Ovary (tissue), 10 donors: ENCODE data around the gene DNMT3A. TPM values are rescaled to one million over a fixed set of nuclear protein-coding genes. Genes with fewer than 3 reads are reported as not detected.

Experiments
- DNase-seq, 5 donors: peaks; one replicate each; pipeline ENCODE4 v3.0.0-alpha.2; 2019 to 2020
- H3K27ac ChIP-seq, 2 donors: fragments of 200-600 bp; one replicate each; pipeline versions ENCODE4 v1.5.1 to v1.8.0; 2019 to 2022
- H3K27me3 ChIP-seq: fragments of 200-600 bp; one replicate; pipeline ENCODE4 v1.8.0; 2022
- H3K36me3 ChIP-seq: fragments of 200-600 bp; sonication (generic); one replicate; pipeline ENCODE4 v1.5.1; 2019
- H3K4me1 ChIP-seq: one replicate; pipeline ENCODE4 v1.8.1; 2013; ENCODE audit warnings: mild to moderate bottlenecking, moderate library complexity; ENCODE audit not compliant: insufficient read depth
- H3K4me3 ChIP-seq: fragments of 200-600 bp; sonication (generic); one replicate; pipeline ENCODE4 v1.5.1; 2017
- H3K9me3 ChIP-seq, 2 donors: fragments of 200-600 bp in 1 of 2; sonication (generic) in 1 of 2; one replicate each; pipeline versions ENCODE4 v1.5.1 to v1.8.1; 2013 to 2019; ENCODE audit warnings: mild to moderate bottlenecking in 1 of 2, moderate library complexity in 1 of 2
- EP300 ChIP-seq: sonication (generic); formaldehyde crosslinking; IDR thresholded peaks from one replicate; pipeline ENCODE4 v1.6.1; 2017; ENCODE audit warnings: antibody characterized with exemption
- POLR2A ChIP-seq: fragments of 450-650 bp; IDR thresholded peaks from one replicate; pipeline ENCODE4 v1.6.1; 2017; ENCODE audit warnings: antibody characterized with exemption, mild to moderate bottlenecking, moderate library complexity
- WGBS, 3 donors: extraction: QIAGEN DNeasy Blood & Tissue Kit in 1 of 3; methylation state at CpG; one replicate each; pipeline versions ENCODE4 v1.1.5 to v1.1.7; 2013 to 2017; 5-methylcytosine and 5-hydroxymethylcytosine counted together
- intact Hi-C, 4 donors: fragments of 100-400 bp; cut with DNase I; formaldehyde crosslinking; loops; one replicate each; pipeline versions ENCODE4 v1.11.0 to v1.15.1; 2022 to 2023
- long read RNA-seq, 3 donors: library from polyadenylated mRNA in 2 of 3; unstranded in 2 of 3; transcript quantifications; one replicate each; pipeline ENCODE4 v2.0.0 and lab custom pipeline, GENCODE V29; 2021 to 2026
- polyA plus RNA-seq, 2 donors: library from polyadenylated mRNA; stranded (reverse); fragments of 200-250 nt in 1 of 2; fragments of 350-450 nt in 1 of 2; fragmentation: Illumina TruSeq in 1 of 2; extraction: RNeasy Lipid Tissue Mini Kit (QIAGEN cat#74804) in 1 of 2; gene quantifications; one replicate each; pipeline ENCODE4 v1.2.3, GENCODE V29; 2013 to 2014
- total RNA-seq, 7 donors: library from RNA; depleted of rRNA in 2 of 7; stranded (reverse); fragments of >200 nt in 2 of 7; fragmentation: NEBNext Ultra II Directional in 3 of 7; extraction: Animal tissue kit (Norgen Biotek cat#: 25700) in 3 of 7; gene quantifications; one replicate each; pipeline versions ENCODE4 v1.1.0 to v1.2.4, GENCODE V29; 2016 to 2023
- TF ChIP-seq, protein P1 (sequence below), 3 donors: fragments of 450-650 bp in 2 of 3; fragments of 200-600 bp in 1 of 3; IDR thresholded peaks; one replicate each; pipeline versions ENCODE4 v1.5.1 to v1.8.0; 2016 to 2022; ENCODE audit warnings: antibody characterized with exemption in 3 of 3, mild to moderate bottlenecking in 1 of 3
- donor health status: DM: no; HTN: no; CAD: no; lungs with moderate emphysema.
- donor health status: DM: no; HTN: no; CAD: no.
- donor health status: Bipolar disorder and iron deficiency.
- donor health status: DM: yes; HTN: yes; CAD: no.
- donor health status: DM: no; HTN: no; CAD: no.
- donor health status: DM: yes; HTN: yes; CAD: no.

The DNMT3A gene
- total RNA-seq: 10 to 100 TPM; 14.3 to 72.7 (median 47.4) TPM
- polyA plus RNA-seq: 10 to 100 TPM; 11.3 to 17.3 TPM
- long read RNA-seq, donor 1, full-length matches to known transcripts: 9 of 59 reads
- long read RNA-seq, donor 1, partial matches to known transcripts: 20 of 59 reads
- long read RNA-seq, donor 1, other reads (novel, unspliced or antisense): 30 of 59 reads
- long read RNA-seq, donor 2, partial matches to known transcripts: 11 of 15 reads
- long read RNA-seq, donor 2, other reads (novel, unspliced or antisense): 0 of 15 reads
- long read RNA-seq, donor 3, full-length matches to known transcripts: 14 of 48 reads
- long read RNA-seq, donor 3, partial matches to known transcripts: 14 of 48 reads
- long read RNA-seq, donor 3, other reads (novel, unspliced or antisense): 20 of 48 reads

DNA sequence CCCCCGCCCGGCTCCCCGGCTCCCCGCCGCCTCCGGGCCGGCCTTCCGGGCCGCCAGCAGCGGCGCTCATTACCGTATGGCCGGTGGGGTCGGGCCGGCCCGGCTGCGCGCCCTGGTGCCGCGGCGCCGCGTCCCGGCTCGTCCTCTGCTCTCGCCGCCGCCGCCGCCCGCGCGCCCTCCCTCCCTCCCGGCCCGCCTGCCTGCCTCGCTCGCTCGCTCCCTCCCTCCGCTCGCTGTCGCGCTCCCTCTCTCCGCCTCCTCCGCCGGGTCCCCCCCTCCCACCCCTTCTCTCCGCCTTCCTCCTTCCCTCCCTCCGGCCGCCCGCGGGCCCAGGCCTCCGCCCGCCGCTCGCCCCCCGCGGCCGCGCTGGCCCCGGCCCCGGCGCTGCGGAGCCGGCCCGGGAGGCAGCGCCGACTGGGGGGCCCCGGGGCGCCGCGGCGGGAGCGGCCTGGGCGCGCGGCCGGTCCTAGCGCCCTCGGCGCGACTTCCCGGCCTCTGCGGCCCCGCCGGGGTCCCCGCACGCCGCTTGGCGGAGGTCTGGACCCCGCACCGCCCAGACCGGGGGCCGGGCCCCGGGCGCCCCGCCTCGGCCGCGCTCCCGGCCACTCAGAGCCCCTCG, at the start of gene DNMT3A:
TSS of gene DNMT3A (minus strand) at position 173 of the 619 bp plus-strand sequence. CDS start 27,941 bp downstream, outside the sequence.
- 0 to 1% (median 1%) methylated on average over 26 to 100 of the region's 100 CpGs for WGBS, 3 donors
- no peaks in the 10 kb centered on the region for H3K27me3 ChIP-seq
- peak within 1 kb of the TSS; percentile 73 for H3K4me3 ChIP-seq
- peaks cover 6% of the 10 kb centered on the region for H3K4me1 ChIP-seq
- intact Hi-C loops: loop anchor here in 1 of 4 donors (10.0 kb wide), 2 partner anchors 57 to 183 kb away; no protein-coding TSS in a partner anchor
- DNase-seq: peak; percentile 72 to 86 (median 79)
- H3K27ac ChIP-seq: peak within 1 kb of the TSS; percentile 77 to 81
- no peak for TF ChIP-seq EP300
- TF ChIP-seq POLR2A: no peak
- TF ChIP-seq, protein P1, sequence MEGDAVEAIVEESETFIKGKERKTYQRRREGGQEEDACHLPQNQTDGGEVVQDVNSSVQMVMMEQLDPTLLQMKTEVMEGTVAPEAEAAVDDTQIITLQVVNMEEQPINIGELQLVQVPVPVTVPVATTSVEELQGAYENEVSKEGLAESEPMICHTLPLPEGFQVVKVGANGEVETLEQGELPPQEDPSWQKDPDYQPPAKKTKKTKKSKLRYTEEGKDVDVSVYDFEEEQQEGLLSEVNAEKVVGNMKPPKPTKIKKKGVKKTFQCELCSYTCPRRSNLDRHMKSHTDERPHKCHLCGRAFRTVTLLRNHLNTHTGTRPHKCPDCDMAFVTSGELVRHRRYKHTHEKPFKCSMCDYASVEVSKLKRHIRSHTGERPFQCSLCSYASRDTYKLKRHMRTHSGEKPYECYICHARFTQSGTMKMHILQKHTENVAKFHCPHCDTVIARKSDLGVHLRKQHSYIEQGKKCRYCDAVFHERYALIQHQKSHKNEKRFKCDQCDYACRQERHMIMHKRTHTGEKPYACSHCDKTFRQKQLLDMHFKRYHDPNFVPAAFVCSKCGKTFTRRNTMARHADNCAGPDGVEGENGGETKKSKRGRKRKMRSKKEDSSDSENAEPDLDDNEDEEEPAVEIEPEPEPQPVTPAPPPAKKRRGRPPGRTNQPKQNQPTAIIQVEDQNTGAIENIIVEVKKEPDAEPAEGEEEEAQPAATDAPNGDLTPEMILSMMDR (IDR thresholded peaks at IDR 0.05): no peak
- no peaks in the 10 kb centered on the region for H3K9me3 ChIP-seq
- no peaks in the 10 kb centered on the region for H3K36me3 ChIP-seq

DNA sequence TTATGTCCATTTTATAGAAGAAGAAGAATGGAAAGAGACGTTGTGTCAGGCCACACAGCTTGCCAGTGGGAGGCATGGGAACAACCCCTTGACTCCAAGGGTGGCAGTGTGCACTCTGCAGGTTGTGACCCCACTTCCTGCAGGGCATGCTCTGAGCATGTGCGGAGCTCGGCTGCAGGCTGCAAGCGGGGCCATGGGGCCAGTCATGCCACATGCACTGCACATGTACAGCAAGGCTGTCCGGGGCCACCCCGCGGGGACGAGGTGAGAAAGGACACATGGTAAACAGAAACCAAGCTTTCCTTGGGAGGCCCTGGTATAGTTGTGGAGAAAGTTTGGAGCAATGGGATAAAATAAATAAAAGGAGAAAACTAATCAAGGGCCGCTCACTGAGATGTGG, 47.4 kb upstream of the DNMT3A start:
- no peak overlapping the region for H3K4me3 ChIP-seq
- WGBS, 3 donors: 94 to 97% (median 95%) methylated on average over 9 of the region's 9 CpGs
- intact Hi-C loops: loop anchor here in 1 of 4 donors (10.0 kb wide), 1 partner anchor 126 kb away; no protein-coding TSS in a partner anchor
- H3K9me3 ChIP-seq: no peaks in the 10 kb centered on the region
- H3K4me1 ChIP-seq: no peaks in the 10 kb centered on the region
- TF ChIP-seq EP300: no peak
- no peak for DNase-seq
- H3K27ac ChIP-seq: no peak overlapping the region
- no peaks in the 10 kb centered on the region for H3K36me3 ChIP-seq
- no peaks in the 10 kb centered on the region for H3K27me3 ChIP-seq

DNA sequence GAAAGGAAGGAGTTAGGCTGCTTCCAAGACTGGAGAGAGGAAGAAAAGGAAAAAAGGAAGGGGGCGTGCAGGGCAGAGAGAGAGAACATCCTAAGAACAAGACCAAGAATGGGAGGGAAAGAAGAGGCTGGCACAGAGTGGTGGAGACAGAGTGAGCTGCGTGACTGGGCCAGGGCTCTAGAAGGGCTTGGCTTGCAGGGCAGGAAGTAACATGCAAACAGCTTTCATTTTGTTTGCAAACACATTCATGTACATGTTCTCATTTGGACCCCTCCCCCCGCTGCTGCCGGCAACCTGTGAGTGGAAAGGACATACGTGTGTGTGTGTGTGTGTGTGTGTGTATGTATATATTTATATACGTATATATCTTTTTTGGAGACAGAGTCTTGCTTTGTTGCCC, 46.8 kb upstream of the DNMT3A start:
- TF ChIP-seq, protein P1 (IDR thresholded peaks at IDR 0.05): no peak
- no peak for TF ChIP-seq EP300
- TF ChIP-seq POLR2A: no peak
- 85 to 88% (median 87%) methylated on average over 6 of the region's 6 CpGs for WGBS, 3 donors
- DNase-seq: no peak
- H3K4me3 ChIP-seq: no peak overlapping the region
- no peaks in the 10 kb centered on the region for H3K36me3 ChIP-seq
- no peaks in the 10 kb centered on the region for H3K4me1 ChIP-seq
- no peaks in the 10 kb centered on the region for H3K9me3 ChIP-seq
- H3K27me3 ChIP-seq: no peaks in the 10 kb centered on the region
- no peak overlapping the region for H3K27ac ChIP-seq
- intact Hi-C loops: loop anchor here in 1 of 4 donors (10.0 kb wide), 1 partner anchor 126 kb away; no protein-coding TSS in a partner anchor

DNA sequence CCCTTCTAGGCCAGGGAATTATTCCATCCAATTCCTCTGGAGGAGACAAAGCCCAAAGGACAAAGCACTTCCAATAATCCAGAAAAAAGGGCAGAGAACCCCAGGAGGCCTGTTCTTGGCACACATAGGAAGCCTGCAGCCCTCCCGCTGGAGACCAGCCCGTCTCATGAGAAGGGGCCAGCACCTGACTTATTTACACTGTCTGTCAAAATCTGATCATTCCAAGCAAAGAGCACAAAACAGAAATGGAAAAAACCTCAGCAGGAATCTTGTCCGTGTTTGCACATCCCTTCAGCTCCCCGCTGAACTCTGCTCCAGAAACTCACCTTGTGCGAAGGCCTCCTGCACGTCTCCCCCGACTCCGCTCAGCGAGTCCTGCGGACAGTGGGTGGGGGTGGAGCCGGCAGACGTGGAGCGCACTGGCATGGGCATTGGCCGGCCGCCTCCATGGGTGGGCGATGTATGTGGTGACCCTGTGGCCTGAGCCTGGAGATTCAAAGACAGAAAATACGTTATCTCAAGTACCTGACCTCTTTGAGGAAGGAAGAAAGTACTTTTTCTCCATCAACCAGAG, 46.2 kb upstream of the DNMT3A start:
- TF ChIP-seq, protein P1 (IDR thresholded peaks at IDR 0.05): no peak
- TF ChIP-seq POLR2A (no peak), EP300 (no peak)
- Histone ChIP-seq H3K4me1 (no peaks in the 10 kb centered on the region), H3K27me3 (no peaks in the 10 kb centered on the region), H3K36me3 (no peaks in the 10 kb centered on the region), H3K4me3 (no peak overlapping the region), H3K27ac (no peak overlapping the region), H3K9me3 (no peaks in the 10 kb centered on the region)
- 85 to 88% (median 88%) methylated on average over 17 of the region's 17 CpGs for WGBS, 3 donors
- intact Hi-C loops: loop anchor here in 1 of 4 donors (10.0 kb wide), 1 partner anchor 127 kb away; no protein-coding TSS in a partner anchor
- peak in 1 of 5 donors; percentile 28 for DNase-seq
